GM21528 (cell line): Measurements from ENCODE around the gene TCF25.
"Not testable (repeated sequence)": the region's sequence is repeated elsewhere in the genome, so short reads cannot be mapped to it uniquely, and the experiment has no call there.

Experiments
- ATAC-seq: cut with Tn5 transposase; IDR thresholded peaks from one replicate; pipeline ENCODE4 v1.9.1; 2021; ENCODE audit warnings: mild to moderate bottlenecking, moderate library complexity; ENCODE audit not compliant: unreplicated experiment, low FRiP score

Gene TCF25, protein sequence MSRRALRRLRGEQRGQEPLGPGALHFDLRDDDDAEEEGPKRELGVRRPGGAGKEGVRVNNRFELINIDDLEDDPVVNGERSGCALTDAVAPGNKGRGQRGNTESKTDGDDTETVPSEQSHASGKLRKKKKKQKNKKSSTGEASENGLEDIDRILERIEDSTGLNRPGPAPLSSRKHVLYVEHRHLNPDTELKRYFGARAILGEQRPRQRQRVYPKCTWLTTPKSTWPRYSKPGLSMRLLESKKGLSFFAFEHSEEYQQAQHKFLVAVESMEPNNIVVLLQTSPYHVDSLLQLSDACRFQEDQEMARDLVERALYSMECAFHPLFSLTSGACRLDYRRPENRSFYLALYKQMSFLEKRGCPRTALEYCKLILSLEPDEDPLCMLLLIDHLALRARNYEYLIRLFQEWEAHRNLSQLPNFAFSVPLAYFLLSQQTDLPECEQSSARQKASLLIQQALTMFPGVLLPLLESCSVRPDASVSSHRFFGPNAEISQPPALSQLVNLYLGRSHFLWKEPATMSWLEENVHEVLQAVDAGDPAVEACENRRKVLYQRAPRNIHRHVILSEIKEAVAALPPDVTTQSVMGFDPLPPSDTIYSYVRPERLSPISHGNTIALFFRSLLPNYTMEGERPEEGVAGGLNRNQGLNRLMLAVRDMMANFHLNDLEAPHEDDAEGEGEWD

DNA sequence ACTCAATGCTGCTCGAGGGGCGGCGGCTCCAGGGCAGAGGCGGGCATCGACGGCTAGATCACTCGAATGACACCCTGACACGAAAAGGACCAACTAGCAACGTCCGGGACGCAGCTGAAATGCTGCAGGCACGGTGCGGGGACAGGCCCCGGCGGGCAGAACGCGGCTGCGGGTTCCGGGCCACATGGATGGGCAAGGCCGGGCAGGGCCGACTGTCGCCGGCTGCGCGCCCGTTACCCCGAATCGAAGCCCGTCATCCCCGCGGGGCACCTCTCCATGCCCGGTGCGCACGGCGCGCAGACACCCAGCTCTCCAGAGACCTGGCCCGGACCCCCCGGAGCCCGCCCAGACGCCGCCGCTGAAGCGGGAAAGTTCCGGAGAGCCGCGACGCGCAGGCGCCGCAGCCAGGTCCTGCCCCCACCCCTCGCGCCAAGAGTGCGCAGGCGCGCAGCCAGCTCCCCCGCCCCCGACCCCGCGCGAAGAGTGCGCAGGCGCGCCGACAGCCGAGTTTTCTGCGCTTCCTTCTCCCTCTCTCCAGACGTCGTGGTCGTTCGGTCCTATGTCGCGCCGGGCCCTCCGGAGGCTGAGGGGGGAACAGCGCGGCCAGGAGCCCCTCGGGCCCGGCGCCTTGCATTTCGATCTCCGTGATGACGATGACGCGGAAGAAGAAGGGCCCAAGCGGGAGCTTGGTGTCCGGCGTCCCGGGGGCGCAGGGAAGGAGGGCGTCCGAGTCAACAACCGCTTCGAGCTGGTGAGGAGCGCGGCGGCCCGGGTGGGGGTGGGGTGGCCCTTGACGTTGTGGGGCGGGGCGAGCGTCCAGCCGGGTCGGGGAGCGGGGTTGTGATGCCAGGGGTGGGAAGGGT lies at the start of gene TCF25:
Gene TCF25, plus strand, starts transcription at position 484 of the 863 bp plus-strand sequence. Its CDS starts 76 bp downstream, at position 560.
- ATAC-seq = peak; percentile 47

DNA sequence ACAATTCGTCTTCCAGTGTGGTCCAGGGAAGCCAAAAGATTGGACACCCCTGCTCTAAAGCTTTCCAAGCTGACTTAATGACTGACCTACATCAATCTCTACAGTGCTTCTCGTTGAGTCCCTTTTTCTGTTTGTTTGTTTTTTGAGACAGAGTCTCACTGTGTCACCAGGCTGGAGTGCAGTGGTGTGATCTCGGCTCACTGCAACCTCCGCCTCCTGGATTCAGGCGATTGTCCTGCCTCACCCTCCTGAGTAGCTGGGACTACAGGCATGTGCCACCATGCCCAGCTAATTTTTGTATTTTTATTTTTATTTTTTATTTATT lies 49.6 kb upstream of the TCF25 start:
- ATAC-seq = not testable (repeated sequence)

DNA sequence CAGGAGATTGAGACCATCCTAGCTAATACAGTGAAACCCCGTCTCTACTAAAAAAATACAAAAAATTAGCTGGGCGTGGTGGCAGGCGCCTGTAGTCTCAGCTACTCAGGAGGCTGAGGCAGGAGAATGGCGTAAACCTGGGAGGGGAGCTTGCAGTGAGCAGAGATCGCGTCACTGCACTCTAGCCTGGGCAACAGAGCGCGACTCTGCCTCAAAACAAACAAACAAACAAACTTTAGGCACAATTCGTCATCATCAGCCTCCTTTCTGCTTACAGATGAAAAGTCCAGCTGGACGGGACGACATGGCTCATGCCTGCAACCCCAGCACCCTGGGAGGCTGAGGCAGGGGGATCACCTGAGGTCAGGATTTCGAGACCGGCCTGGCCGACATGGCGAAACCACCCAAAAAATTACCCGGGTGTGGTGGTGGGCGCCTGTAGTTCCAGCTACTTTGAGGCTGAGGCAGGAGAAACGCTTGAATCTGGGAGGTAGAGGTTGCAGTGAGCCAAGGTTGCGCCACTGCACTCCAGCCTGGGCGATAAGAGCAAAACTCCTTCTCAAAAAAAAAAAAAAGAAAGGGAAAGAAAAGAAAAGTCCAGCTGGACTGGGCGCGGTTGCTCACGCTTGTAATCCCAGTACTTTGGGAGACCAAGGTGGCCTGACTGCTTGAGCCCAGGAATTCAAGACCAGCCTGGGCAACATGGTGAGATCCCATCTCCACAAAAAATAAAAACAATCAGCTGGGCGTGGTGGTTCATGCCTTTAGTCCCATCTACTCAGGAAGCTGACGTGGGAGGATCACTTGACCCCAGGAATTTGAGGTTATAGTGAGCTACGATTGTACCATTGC lies 46.6 kb upstream of the TCF25 start:
- no peak for ATAC-seq

DNA sequence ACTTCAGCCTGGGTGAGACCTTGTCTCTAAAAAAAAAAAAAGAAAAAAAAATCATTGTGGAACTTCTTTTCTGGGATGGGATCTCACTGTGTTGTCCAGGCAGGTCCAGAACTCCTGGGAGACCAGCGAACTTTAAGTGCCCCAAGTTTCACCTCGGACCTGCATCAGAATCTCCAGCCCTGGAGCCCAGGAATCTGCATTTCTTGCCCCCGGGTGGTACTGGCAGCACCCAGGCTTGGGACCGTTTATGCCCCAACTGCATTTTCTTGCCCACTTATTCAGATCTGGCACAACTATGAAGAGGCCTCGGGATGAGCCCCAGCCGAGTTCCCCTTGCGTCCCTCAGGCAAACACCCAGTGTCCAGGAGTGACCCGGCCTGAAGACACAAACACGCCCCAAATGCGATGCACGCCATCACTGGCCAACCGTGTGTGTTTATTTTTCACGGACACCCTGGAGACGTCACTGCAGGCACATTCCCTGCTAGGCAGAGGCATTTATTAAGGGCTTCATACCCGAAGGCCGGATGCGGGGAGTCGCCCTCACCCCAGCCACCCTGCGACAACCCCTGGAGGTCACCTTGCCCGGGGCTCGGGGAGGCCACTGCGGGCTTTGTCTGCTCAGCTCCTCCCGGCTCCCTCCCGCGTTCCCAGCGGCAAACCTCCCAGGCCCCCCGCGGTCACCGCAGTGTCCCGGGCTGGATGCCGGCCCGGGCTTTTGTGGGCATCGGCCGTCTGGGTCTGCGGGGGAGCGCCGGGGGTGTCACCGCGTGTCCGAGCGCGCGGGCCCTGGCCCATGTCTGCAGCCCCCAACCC lies 45.8 kb upstream of the TCF25 start:
- no peak for ATAC-seq

GRCh38 chr16:89828199-89828869 lies 45.1 kb upstream of the TCF25 start, which contains the start of gene SPIRE2:
TSS of gene SPIRE2 (plus strand) at chr16:89828475. CDS start at chr16:89828551, 76 bp downstream.
- ATAC-seq = no peak

- ATAC-seq = no peak
These were observed 44.3 kb upstream of the TCF25 start for GRCh38 chr16:89828870-89829629.

GRCh38 chr16:89829630-89830437 lies 43.6 kb upstream of the TCF25 start:
- no peak for ATAC-seq

DNA sequence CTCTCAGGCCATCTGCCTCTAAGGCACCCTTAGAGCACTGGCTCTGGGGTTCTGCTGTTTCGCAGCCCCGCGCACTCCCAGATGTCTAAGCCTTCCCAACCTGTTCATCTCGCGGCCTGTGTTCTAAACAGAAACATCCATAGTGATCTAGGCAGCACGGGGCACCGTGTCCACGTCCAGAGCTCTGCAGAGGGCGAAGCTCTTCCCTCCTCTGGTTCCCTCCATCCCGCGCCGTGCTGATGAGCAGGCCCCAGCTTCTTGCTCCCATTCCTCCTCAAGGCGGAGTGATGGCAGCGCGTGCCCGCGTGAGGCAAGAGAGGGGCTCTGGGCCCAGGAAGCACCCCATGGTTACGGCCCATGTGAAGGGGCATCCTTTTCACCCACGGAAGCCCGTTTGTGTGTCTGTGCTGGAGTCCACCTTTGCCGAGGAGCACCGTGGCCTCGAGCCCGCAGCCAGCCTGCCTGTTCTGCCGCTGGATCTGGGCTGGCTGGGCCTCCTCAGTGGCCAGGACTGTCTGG lies 41.5 kb upstream of the TCF25 start:
- ATAC-seq = no peak

DNA sequence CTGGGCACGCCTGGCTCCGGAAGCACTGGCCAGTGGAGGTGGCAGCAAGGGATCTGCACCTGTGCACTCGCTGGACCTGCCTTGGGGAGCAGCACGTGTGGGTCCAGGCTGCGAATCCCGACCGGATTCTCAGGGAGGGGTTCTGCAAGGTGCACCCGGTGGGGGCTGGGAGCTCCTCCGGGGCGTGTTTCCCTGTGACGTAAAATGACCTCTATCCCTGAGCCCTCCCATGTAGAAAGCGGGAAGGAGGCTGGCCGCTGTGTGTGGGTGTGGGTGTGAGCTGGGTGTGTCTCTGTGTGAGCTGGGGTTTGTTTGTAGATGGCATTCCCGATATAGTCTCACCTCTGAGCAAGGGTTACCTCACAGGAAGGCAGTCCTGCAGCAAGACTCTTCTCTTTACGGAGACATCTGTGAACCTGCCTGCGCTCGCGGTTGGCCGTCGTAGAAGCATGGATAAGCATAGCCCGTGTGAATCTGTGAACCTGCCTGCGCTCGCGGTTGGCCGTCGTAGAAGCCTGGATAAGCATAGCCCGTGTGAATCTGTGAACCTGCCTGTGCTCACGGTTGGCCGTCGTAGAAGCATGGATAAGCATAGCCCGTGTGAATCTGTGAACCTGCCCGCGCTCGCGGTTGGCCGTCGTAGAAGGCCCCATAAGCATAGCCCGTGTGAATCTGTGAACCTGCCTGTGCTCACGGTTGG lies 39.6 kb upstream of the TCF25 start:
- not testable (repeated sequence) for ATAC-seq

DNA sequence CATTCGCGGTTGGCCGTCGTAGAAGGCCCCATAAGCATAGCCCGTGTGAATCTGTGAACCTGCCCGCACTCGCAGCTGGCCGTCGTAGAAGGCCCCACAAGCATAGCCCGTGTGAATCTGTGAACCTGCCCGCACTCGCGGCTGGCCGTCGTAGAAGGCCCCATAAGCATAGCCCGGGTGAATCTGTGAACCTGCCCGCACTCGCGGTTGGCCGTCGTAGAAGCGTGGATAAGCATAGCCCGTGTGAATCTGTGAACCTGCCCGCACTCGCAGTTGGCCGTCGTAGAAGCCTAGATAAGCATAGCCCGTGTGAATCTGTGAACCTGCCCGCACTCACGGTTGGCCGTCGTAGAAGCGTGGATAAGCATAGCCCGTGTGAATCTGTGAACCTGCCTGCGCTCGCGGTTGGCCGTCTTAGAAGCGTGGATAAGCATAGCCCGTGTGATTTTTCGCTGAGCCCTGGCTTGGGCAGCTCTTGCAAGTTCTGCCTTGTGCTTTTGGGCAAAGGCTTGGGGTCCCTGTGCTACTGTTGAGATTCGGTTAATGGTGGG lies 38.5 kb upstream of the TCF25 start:
- not testable (repeated sequence) for ATAC-seq

DNA sequence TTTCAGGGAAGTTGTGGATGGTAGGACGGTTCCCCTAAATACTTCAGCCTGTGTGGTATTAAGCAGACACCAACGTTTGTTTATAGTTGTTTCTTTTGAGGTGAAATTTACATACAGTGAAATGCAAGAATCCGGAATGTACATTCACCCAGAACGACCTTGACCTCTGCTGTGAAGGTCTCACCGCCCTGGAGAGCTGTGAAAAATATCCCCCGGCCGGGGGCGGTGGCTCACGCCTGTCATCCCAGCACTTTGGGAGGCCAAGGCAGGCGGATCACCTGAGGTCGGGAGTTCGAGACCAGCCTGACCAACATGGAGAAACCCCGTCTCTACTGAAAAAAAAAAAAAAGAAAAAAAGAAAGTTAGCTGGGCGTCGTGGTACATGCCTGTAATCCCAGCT lies 36.9 kb upstream of the TCF25 start:
- ATAC-seq = not testable (repeated sequence)

DNA sequence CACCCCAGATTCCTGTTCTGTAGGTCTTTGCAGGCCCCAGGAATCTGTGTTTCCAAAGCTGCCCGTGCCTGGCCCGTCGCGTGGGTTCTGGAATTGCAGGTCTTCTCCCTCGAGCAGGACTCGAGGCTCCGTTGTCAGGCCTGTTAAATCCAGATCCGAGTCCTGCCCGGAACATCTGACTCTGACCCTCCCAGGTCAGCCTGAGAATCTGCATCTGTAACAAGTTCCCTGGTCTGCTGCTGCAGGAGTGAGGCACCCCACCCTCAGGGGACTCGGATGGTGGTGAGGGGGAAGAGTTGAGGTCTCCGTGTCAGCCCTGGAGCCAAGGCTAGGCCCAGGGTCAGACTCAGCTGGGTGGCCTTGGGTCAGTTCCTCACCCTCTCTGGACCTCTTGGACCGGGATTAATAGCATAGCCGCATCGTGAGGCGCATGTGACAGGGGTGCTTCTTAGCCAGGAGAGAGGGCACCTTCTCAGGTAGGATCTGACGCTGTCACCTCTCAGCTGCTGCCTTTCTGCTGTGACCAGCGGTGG lies 36.3 kb upstream of the TCF25 start:
- ATAC-seq = no peak

DNA sequence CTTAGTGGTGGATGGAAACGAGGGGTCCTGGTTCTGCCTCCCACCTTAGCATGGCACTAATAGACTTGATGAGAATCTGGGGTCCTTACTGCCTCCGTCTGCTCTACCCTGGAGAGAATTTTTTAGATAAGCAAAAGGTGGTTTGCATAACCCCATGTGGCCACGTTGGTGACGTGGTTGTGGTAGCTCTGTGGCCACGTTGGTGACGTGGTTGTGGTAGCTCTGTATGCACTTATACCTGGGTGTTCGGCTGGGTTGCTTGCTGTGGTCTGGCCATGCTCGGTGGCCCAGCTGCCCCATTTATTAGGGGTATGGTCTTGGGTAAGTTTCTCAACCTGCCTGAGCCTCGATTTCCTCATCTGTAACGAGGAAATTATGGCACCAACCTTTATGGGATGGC lies 32.1 kb upstream of the TCF25 start:
- ATAC-seq = no peak

GRCh38 chr16:89842471-89843408 lies 30.7 kb upstream of the TCF25 start:
- ATAC-seq = no peak
